ENCODE data around the gene QKI.

DNA sequence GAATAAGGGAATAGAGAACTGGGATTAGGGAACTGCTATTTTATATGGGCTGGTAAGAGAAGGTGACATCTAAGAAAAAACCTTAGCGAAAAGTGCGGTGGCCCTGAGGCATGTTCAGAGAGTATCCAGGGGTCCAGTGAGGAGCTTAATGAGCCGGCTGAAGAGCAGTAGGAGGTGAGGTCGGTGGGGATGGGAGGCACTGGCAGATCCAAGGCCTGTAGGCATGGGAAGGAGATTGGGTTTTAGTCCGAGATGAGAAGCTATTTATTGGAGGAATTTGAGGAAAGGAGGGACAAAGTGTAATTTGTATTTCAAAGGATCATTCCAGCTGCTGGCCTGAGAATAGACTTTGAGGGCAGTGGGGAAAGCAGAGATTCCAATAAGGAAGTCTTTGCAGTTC lies 123.8 kb downstream of the QKI start:
- TF ChIP-seq, protein P1, sequence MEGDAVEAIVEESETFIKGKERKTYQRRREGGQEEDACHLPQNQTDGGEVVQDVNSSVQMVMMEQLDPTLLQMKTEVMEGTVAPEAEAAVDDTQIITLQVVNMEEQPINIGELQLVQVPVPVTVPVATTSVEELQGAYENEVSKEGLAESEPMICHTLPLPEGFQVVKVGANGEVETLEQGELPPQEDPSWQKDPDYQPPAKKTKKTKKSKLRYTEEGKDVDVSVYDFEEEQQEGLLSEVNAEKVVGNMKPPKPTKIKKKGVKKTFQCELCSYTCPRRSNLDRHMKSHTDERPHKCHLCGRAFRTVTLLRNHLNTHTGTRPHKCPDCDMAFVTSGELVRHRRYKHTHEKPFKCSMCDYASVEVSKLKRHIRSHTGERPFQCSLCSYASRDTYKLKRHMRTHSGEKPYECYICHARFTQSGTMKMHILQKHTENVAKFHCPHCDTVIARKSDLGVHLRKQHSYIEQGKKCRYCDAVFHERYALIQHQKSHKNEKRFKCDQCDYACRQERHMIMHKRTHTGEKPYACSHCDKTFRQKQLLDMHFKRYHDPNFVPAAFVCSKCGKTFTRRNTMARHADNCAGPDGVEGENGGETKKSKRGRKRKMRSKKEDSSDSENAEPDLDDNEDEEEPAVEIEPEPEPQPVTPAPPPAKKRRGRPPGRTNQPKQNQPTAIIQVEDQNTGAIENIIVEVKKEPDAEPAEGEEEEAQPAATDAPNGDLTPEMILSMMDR (optimal IDR thresholded peaks at IDR 0.05 in 1 of 3, IDR thresholded peaks at IDR 0.05 in 1 of 3, conservative IDR thresholded peaks at IDR 0.05 in 1 of 3; ENCODE audit: extremely low read depth in 1 of 3, insufficient read depth in 2 of 3, low read length in 3 of 3): no peak
- TF ChIP-seq EZH2 (IDR thresholded peaks at IDR 0.05; ENCODE audit: low read length): no peak

All from keratinocyte (primary cell).